ENCODE data around the gene CTDNEP1.
"Not testable (repeated sequence)": the region's sequence is repeated elsewhere in the genome, so short reads cannot be mapped to it uniquely, and the experiment has no call there.

The CTDNEP1 gene

GRCh38 chr17:7249214-7249613 is 2.3 kb downstream of the CTDNEP1 start:
- in situ Hi-C loops (cut with MboI; ENCODE audit: low sequenced_read_pairs) = no loop called here

DNA sequence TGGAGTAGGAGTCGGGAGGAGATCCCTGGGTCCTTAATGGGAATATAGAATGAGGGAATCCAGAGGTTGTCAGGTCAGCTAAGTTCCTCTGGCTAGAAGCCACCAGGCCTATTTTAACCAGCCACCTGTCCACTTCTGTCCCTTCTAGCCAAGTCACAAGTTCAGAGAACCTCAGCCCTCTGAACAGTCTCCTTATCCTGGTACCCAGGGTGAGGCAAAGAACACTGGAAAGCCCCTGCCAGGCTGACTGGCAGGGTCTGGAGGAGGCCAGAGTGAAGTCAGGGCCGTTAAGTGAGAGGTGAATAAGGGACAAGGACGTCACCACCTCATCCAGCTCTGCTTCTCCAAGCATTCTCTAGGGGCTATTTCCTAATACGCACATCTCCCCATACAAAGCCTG is 2.7 kb downstream of the CTDNEP1 start:
- in situ Hi-C loops (cut with MboI; ENCODE audit: low sequenced_read_pairs) = no loop called here

GRCh38 chr17:7246779-7247178 is 4.8 kb downstream of the CTDNEP1 start:
- in situ Hi-C loops (cut with MboI; ENCODE audit: low sequenced_read_pairs) = no loop called here

DNA sequence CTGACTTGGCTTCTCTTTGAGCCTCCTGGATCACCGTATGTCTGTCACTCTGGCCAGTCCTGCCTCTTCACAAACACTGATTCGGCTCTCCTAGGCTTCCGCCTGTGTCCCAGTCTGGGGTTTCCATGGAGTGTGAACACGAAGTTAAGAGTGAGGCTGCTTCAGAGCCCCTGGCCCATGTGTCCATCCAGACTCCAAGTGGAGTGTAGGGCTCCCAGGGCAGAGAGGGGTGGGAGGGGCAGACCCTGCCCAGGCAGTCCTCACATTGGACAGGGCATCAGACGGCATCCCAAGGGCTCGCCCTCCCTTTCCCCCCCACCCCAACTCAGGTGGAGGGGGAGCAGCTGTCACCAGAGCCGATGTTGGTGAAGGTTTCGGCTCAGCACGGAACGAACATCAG is 7.7 kb downstream of the CTDNEP1 start:
- in situ Hi-C loops (cut with MboI; ENCODE audit: low sequenced_read_pairs) = not testable (repeated sequence)

DNA sequence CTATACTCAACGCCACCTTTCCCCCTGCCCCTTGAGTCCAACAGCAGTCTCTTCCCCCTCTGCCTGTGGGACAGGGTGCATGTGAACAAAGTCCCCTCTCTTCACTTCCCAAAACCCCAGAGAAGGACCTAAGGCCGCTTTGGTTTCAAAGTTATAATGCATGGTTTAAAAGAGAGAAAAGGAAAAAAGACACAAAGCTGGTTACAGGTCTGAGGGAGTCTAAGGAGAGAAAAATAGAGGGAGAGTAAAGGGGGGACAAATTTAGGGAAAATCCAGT is 8.1 kb downstream of the CTDNEP1 start:
- in situ Hi-C loops (cut with MboI; ENCODE audit: low sequenced_read_pairs) = no loop called here

DNA sequence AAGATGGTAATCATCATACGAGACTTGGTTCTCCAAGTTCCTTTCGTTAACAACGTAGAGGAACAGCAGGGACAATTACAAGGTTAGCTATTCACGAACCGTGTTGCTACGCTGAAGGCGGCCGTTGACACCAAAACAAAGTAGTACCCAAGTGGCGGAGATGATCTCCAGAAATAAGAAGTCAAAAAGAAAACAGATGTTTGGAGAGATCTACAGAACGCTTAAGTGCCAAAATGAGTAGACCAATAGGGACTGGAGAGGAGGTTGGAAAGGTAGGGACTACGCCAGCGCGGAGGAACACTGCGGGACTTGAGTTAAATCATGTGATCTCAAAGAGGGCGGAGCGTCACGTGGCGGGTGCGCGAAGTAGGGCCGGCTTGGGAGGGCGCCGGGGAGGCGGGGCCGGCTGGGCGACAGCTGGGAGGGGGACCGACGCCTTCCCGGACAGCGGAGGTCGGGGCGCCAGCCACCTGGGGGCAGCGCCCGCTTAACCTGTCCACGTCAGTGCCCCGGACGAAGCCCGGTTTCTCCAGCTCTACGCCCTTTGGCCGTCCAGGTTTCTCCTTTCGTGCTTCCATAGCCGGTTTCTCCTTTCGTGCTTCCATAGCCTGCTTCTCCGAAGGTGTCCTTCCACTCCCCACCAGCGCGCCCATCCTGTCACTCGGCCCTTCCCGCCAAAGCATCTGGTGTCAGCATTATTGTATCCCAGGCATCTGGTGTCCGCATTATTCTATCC is 8.6 kb downstream of the CTDNEP1 start:
- in situ Hi-C loops (cut with MboI; ENCODE audit: low sequenced_read_pairs) = no loop called here

GRCh38 chr17:7241783-7242716 is 9.5 kb downstream of the CTDNEP1 start, which contains the start of gene GABARAP:
Gene GABARAP (minus strand): TSS chr17:7242449. CDS start chr17:7242330, 119 bp downstream.
- in situ Hi-C loops (cut with MboI; ENCODE audit: low sequenced_read_pairs) = no loop called here

GRCh38 chr17:7241090-7241733 is 10.3 kb downstream of the CTDNEP1 start:
- in situ Hi-C loops (cut with MboI; ENCODE audit: low sequenced_read_pairs) = no loop called here

GRCh38 chr17:7240375-7240774 is 11.2 kb downstream of the CTDNEP1 start:
- in situ Hi-C loops (cut with MboI; ENCODE audit: low sequenced_read_pairs) = no loop called here

DNA sequence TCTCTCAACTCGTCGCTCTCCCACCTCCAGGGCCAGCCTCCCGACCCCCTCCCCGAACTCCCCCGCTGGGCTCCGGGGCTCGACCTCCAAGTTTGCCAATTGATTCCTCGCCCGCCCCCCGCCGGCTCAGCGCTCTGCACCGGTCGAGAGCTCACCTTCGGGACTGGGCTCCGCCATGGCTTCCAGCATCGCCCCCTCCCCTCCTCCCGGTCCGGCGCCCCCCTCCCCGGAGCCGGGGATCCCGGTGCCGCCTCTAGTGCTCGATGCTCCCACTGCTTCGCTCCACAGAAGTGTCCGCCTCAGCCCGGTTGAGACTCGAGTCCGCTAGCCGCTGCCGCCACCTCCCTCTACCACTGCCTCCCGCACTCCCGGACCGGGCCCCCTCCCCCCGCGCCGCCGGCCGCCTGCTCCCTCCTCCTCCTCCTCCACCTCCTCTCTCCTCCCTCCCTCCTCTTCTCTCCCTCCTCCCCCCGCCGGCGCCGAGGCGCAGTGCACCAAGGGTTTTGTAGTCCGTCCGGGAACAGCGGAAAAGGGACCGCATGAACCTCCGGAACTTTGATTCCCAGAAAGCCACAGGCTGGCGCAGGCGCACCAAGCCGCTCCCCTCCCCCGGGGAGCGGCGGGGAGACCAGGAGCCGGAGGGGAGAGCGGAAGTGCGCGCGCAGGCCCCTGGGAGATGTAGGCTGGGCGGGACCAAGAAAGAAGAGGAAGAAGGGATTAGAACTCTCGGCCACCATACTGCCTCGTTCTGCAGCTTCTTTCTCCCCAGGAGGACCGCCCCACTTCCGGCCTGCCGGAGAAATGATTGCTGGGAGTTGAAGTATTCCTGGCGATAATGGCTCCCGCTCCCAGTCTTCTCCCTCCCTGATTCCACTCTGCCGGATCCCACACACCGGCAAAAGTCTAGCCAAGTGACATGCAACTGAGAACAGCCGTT is 12.2 kb downstream of the CTDNEP1 start, which contains the start of gene PHF23:
PHF23 (minus strand) TSS at position 367 of the 937 bp plus-strand sequence; CDS start at position 189, 178 bp downstream.
- in situ Hi-C loops (cut with MboI; ENCODE audit: low sequenced_read_pairs) = no loop called here

DNA sequence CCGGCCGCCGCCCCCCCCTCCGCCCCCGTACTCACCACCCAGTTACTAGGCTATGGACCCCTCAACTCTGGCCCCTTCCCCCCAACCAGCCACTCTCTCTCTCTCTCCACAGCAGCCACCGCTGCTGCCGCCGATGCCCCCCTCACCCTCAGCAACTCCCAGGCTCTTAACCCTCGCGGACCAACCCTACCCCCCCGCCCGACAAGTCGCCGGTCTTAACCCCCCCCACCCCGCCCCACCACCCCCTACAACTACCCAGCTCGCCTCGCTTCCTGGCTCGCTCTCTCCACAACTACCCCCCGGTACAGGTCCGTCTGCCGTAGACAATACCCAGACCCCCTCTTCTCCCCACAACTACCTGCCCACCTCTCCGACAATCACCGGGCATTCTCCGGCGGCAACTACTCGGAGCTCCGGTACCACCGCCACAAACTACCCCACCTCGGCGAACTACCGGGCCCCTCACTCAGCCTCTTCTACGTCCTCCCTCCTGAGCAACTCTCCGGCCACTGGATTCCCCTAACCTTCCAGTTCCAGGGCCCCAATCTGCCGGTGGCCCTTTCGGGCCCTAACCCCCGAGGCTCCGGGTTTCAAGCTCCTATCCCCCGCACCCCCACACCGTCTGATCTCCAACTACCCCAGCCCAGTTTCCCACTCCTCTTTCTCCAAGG is 13.0 kb downstream of the CTDNEP1 start:
- in situ Hi-C loops (cut with MboI; ENCODE audit: low sequenced_read_pairs) = no loop called here

- in situ Hi-C loops (cut with MboI; ENCODE audit: low sequenced_read_pairs) = no loop called here
Observed at GRCh38 chr17:7237761-7238419, 13.6 kb downstream of the CTDNEP1 start.

DNA sequence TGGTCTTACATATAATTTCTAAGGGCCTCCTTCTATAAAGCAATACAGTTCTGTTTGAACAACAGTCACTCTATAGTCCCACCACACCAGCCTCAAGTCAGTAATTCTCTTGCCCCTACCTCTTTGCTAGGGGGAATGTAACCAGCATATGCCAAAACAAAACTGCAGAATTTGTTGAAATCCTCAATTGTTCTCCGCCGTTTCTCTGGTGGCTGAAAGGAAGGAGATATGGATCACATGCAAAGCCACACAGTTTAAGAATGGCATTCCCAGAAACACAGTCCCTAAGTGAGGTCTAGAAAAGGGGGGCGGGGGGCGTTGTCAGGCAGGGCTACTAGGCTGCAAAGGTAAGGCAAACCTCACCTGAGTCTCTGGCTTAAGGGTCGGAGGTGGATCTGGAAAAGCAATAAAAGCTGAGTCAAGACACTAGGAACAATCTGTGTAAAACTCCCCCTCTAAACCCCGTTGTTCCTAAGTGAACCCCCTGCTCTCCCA is 14.2 kb downstream of the CTDNEP1 start:
- in situ Hi-C loops (cut with MboI; ENCODE audit: low sequenced_read_pairs) = no loop called here

- in situ Hi-C loops (cut with MboI; ENCODE audit: low sequenced_read_pairs) = no loop called here
Observed at GRCh38 chr17:7236808-7237207, 14.7 kb downstream of the CTDNEP1 start.

- in situ Hi-C loops (cut with MboI; ENCODE audit: low sequenced_read_pairs) = no loop called here
Observed at GRCh38 chr17:7235693-7236665, 15.6 kb downstream of the CTDNEP1 start.

GRCh38 chr17:7234083-7234951 is 17.2 kb downstream of the CTDNEP1 start, which contains the start of gene DVL2:
Gene DVL2 (minus strand): TSS chr17:7234517. CDS start chr17:7234262, 255 bp downstream.
- in situ Hi-C loops (cut with MboI; ENCODE audit: low sequenced_read_pairs) = no loop called here

- in situ Hi-C loops (cut with MboI; ENCODE audit: low sequenced_read_pairs) = no loop called here
Observed at GRCh38 chr17:7233701-7234082, 17.8 kb downstream of the CTDNEP1 start.

Data from HL-60/S4 treated with retinoic acid at 250 ng/mL for 4 days and 3 days (cell line).